GM18870 (cell line): Measurements from ENCODE around the gene PTPRN2.
"Not testable (repeated sequence)": the region's sequence is repeated elsewhere in the genome, so short reads cannot be mapped to it uniquely, and the experiment has no call there.

ENCODE experiments used
- ATAC-seq: cut with Tn5 transposase; IDR thresholded peaks from one replicate; pipeline ENCODE4 v1.9.1; 2021; ENCODE audit warnings: moderate library complexity; ENCODE audit not compliant: unreplicated experiment

PTPRN2 gene

GRCh38 chr7:157930441-157930840 is 657.2 kb downstream of the PTPRN2 start:
- ATAC-seq = no peak

GRCh38 chr7:157929671-157930070 is 658.0 kb downstream of the PTPRN2 start:
- no peak for ATAC-seq

GRCh38 chr7:157928808-157929425 is 658.7 kb downstream of the PTPRN2 start:
- no peak for ATAC-seq

- no peak for ATAC-seq
Observed at GRCh38 chr7:157928171-157928794, 659.3 kb downstream of the PTPRN2 start.

- ATAC-seq = no peak
Observed at GRCh38 chr7:157927313-157927925, 660.2 kb downstream of the PTPRN2 start.

- ATAC-seq = no peak
Observed at GRCh38 chr7:157926521-157927150, 661.0 kb downstream of the PTPRN2 start.

- ATAC-seq = no peak
Observed at GRCh38 chr7:157926107-157926506, 661.5 kb downstream of the PTPRN2 start.

- ATAC-seq = no peak
Observed at GRCh38 chr7:157925383-157925875, 662.2 kb downstream of the PTPRN2 start.

- ATAC-seq = no peak
Observed at GRCh38 chr7:157923903-157924630, 663.6 kb downstream of the PTPRN2 start.

GRCh38 chr7:157922576-157922975 is 665.0 kb downstream of the PTPRN2 start:
- no peak for ATAC-seq

- no peak for ATAC-seq
Observed at GRCh38 chr7:157918326-157919080, 669.1 kb downstream of the PTPRN2 start.

- ATAC-seq = no peak
Observed at GRCh38 chr7:157916946-157917640, 670.5 kb downstream of the PTPRN2 start.

GRCh38 chr7:157910446-157910845 is 677.2 kb downstream of the PTPRN2 start:
- ATAC-seq = no peak

GRCh38 chr7:157910045-157910444 is 677.6 kb downstream of the PTPRN2 start:
- not testable (repeated sequence) for ATAC-seq

- no peak for ATAC-seq
Observed at GRCh38 chr7:157909370-157909769, 678.3 kb downstream of the PTPRN2 start.

- ATAC-seq = no peak
Observed at GRCh38 chr7:157908006-157908782, 679.4 kb downstream of the PTPRN2 start.

GRCh38 chr7:157907091-157907490 is 680.5 kb downstream of the PTPRN2 start:
- ATAC-seq = no peak

GRCh38 chr7:157906583-157906982 is 681.0 kb downstream of the PTPRN2 start:
- no peak for ATAC-seq
